Measurements from ENCODE around the gene KHK. TPM values are rescaled to one million over a fixed set of nuclear protein-coding genes. Genes with fewer than 3 reads are reported as not detected.

KHK gene
- total and polyA plus RNA-seq, 7 donors: 1.6 to 12.7 (median 3.9) TPM

GRCh38 chr2:27080603-27080936, 6.0 kb upstream of the KHK start:
- Histone ChIP-seq H3K27me3 (no peaks in the 10 kb centered on the region), H3K27ac (peak overlapping the region; percentile 94 to 98 (median 97)), H3K36me3 (peaks cover 9 to 28% (median 15%) of the 10 kb centered on the region in 4 donors), H3K9me3 (no peaks in the 10 kb centered on the region), H3K4me3 (peak overlapping the region; percentile 71 to 91 (median 74)), H3K4me1 (peaks cover 0 to 92% (median 81%) of the 10 kb centered on the region in 4 donors)
- intact Hi-C loops (cut with DNase I): loop anchor here (1.0 kb wide), 1 partner anchor 30 kb away; no protein-coding TSS in a partner anchor
- TF ChIP-seq CTCF (IDR thresholded peaks at IDR 0.05) (no peak), EP300 (IDR thresholded peaks at IDR 0.05) (no peak), POLR2A (IDR thresholded peaks at IDR 0.05) (no peak), POLR2AphosphoS5 (IDR thresholded peaks at IDR 0.05) (no peak)
- no peak for DNase-seq
- WGBS, 2 donors: 86 to 89% methylated on average over 14 of the region's 14 CpGs

GRCh38 chr2:27081984-27082772, 4.4 kb upstream of the KHK start:
- Histone ChIP-seq H3K27ac (peak overlapping the region; percentile 94 to 98 (median 97)), H3K4me1 (peaks cover 0 to 89% (median 75%) of the 10 kb centered on the region in 4 donors), H3K36me3 (peaks cover 9 to 28% (median 15%) of the 10 kb centered on the region in 4 donors), H3K9me3 (no peaks in the 10 kb centered on the region), H3K4me3 (peak overlapping the region in 2 of 4 donors; percentile 75 to 91), H3K27me3 (no peaks in the 10 kb centered on the region)
- DNase-seq: no peak
- peak in 1 of 4 donors; percentile 4 for TF ChIP-seq POLR2AphosphoS5 (IDR thresholded peaks at IDR 0.05)
- no peak for TF ChIP-seq EP300 (IDR thresholded peaks at IDR 0.05)
- intact Hi-C loops (cut with DNase I): no loop called here
- WGBS, 2 donors: 92 to 94% methylated on average over 38 of the region's 38 CpGs

GRCh38 chr2:27082773-27083409, 3.7 kb upstream of the KHK start:
- Histone ChIP-seq H3K4me3 (peak overlapping the region in 1 of 4 donors; percentile 91), H3K36me3 (peaks cover 9 to 28% (median 15%) of the 10 kb centered on the region in 4 donors), H3K4me1 (peaks cover 0 to 88% (median 74%) of the 10 kb centered on the region in 4 donors), H3K27ac (peak overlapping the region in 3 of 4 donors; percentile 94 to 98 (median 97)), H3K27me3 (no peaks in the 10 kb centered on the region), H3K9me3 (no peaks in the 10 kb centered on the region)
- intact Hi-C loops (cut with DNase I): no loop called here
- TF ChIP-seq POLR2AphosphoS5 (IDR thresholded peaks at IDR 0.05) (no peak), EP300 (IDR thresholded peaks at IDR 0.05) (no peak), POLR2A (IDR thresholded peaks at IDR 0.05) (no peak), CTCF (IDR thresholded peaks at IDR 0.05) (no peak)
- WGBS, 2 donors: 89 to 92% methylated on average over 27 of the region's 27 CpGs
- no peak for DNase-seq

GRCh38 chr2:27083410-27084296, 2.9 kb upstream of the KHK start:
- peak in 1 of 4 donors; percentile 17 for TF ChIP-seq POLR2AphosphoS5 (IDR thresholded peaks at IDR 0.05)
- no peak for TF ChIP-seq POLR2A (IDR thresholded peaks at IDR 0.05)
- H3K27me3 ChIP-seq: no peaks in the 10 kb centered on the region
- H3K9me3 ChIP-seq: no peaks in the 10 kb centered on the region
- intact Hi-C loops (cut with DNase I): loop anchor here (2.0 kb wide), 1 partner anchor 113 kb away; the partner anchor contains the start of gene MAPRE3
- DNase-seq: no peak
- H3K4me3 ChIP-seq: peak overlapping the region in 1 of 4 donors; percentile 91
- peaks cover 9 to 28% (median 15%) of the 10 kb centered on the region in 4 donors for H3K36me3 ChIP-seq
- WGBS, 2 donors: 91% methylated on average over 20 of the region's 20 CpGs
- peaks cover 0 to 84% (median 70%) of the 10 kb centered on the region in 4 donors for H3K4me1 ChIP-seq
- peak overlapping the region in 3 of 4 donors; percentile 94 to 98 (median 97) for H3K27ac ChIP-seq

- H3K4me1 ChIP-seq: peaks cover 0 to 78% (median 70%) of the 10 kb centered on the region in 4 donors
- peaks cover 9 to 28% (median 15%) of the 10 kb centered on the region in 4 donors for H3K36me3 ChIP-seq
- WGBS, 2 donors: 86 to 87% methylated on average over 6 of the region's 6 CpGs
- TF ChIP-seq CTCF (IDR thresholded peaks at IDR 0.05) (no peak), POLR2AphosphoS5 (IDR thresholded peaks at IDR 0.05) (peak in 1 of 4 donors; percentile 15)
- H3K27ac ChIP-seq: peak overlapping the region; percentile 88 to 98 (median 96)
- no peak for DNase-seq
- peak overlapping the region in 1 of 4 donors; percentile 63 for H3K4me3 ChIP-seq
- intact Hi-C loops (cut with DNase I): loop anchor here (2.0 to 5.0 kb wide), 3 partner anchors 52 to 128 kb away; partner anchors contain the start of genes ATRAID, MAPRE3, SLC5A6 and TMEM214
- H3K9me3 ChIP-seq: no peaks in the 10 kb centered on the region
- H3K27me3 ChIP-seq: no peaks in the 10 kb centered on the region
Measured at GRCh38 chr2:27084297-27085061, 2.1 kb upstream of the KHK start.
